Aorta (tissue), 5 donors: ENCODE data around the gene TMEM174. TPM values are rescaled to one million over a fixed set of nuclear protein-coding genes. Genes with fewer than 3 reads are reported as not detected.
"Not testable (repeated sequence)": the region's sequence is repeated elsewhere in the genome, so short reads cannot be mapped to it uniquely, and the experiment has no call there.

ENCODE experiments used
- ATAC-seq: fragments of 200-7000 bp; cut with Tn5 transposase; one replicate; pipeline ENCODE4 v1.9.1; 2022; ENCODE audit warnings: moderate library complexity; ENCODE audit not compliant: low FRiP score
- DNase-seq, 2 donors: peaks; one replicate each; pipeline ENCODE4 v3.0.0-alpha.2; 2020
- H3K27ac ChIP-seq, 2 donors: one replicate each; pipeline ENCODE4 v1.5.1; 2013; ENCODE audit warnings: low read length in 2 of 2, mild to moderate bottlenecking in 2 of 2, moderate library complexity in 2 of 2, control low read depth in 1 of 2, inconsistent platforms in 1 of 2, low read depth in 1 of 2
- H3K27me3 ChIP-seq, 2 donors: one replicate each; pipeline ENCODE4 v1.6.1; 2013; ENCODE audit warnings: control low read depth in 1 of 2, low read length in 1 of 2, mild to moderate bottlenecking in 1 of 2, moderate library complexity in 1 of 2; ENCODE audit not compliant: insufficient read depth in 2 of 2, control insufficient read depth in 1 of 2
- H3K36me3 ChIP-seq, 2 donors: one replicate each; pipeline ENCODE4 v1.6.1; 2013; ENCODE audit warnings: control low read depth in 1 of 2, low read length in 1 of 2, mild to moderate bottlenecking in 1 of 2; ENCODE audit not compliant: insufficient read depth in 2 of 2, control insufficient read depth in 1 of 2
- H3K4me1 ChIP-seq, 2 donors: one replicate each; pipeline ENCODE4 v1.6.1; 2013; ENCODE audit warnings: low read length in 2 of 2, control low read depth in 1 of 2, mild to moderate bottlenecking in 1 of 2, moderate library complexity in 1 of 2; ENCODE audit not compliant: insufficient read depth in 2 of 2, control insufficient read depth in 1 of 2
- H3K4me3 ChIP-seq, 2 donors: one replicate each; pipeline ENCODE4 v1.5.1; 2013; ENCODE audit warnings: low read length in 2 of 2, control low read depth in 1 of 2, mild to moderate bottlenecking in 1 of 2
- H3K9me3 ChIP-seq: one replicate; pipeline ENCODE4 v1.6.1; 2013; ENCODE audit warnings: mild to moderate bottlenecking, low read length; ENCODE audit not compliant: control insufficient read depth
- WGBS, 2 donors: extraction: QIAGEN DNeasy Blood & Tissue Kit; methylation state at CpG; one replicate each; pipeline ENCODE4 v1.1.7; 2013; 5-methylcytosine and 5-hydroxymethylcytosine counted together
- intact Hi-C, 2 donors: fragments of 100-400 bp; cut with DNase I; formaldehyde crosslinking; loops; one replicate each; pipeline versions ENCODE4 v1.14.2 to v1.15.0; 2022
- polyA plus RNA-seq, 2 donors: library from polyadenylated mRNA; stranded (reverse); fragments of 200-250 nt; gene quantifications; one replicate each; pipeline ENCODE4 v1.2.3, GENCODE V29; 2013
- total RNA-seq, 2 donors: library from RNA; stranded (reverse); fragmentation: NEBNext Ultra II Directional; extraction: Animal tissue kit (Norgen Biotek cat#: 25700); gene quantifications; one replicate each; pipeline ENCODE4 v1.2.1, GENCODE V29; 2021
- donor health status: healthy with polysubstance abuse.
- donor health status: Bipolar disorder and iron deficiency.
- donor health status: DM: no; HTN: no; CAD: no.
- donor health status: DM: no; HTN: no; CAD: no.
- donor health status: DM: yes; HTN: yes; CAD: no.

The TMEM174 gene
- total and polyA plus RNA-seq, 4 donors: not detected

DNA sequence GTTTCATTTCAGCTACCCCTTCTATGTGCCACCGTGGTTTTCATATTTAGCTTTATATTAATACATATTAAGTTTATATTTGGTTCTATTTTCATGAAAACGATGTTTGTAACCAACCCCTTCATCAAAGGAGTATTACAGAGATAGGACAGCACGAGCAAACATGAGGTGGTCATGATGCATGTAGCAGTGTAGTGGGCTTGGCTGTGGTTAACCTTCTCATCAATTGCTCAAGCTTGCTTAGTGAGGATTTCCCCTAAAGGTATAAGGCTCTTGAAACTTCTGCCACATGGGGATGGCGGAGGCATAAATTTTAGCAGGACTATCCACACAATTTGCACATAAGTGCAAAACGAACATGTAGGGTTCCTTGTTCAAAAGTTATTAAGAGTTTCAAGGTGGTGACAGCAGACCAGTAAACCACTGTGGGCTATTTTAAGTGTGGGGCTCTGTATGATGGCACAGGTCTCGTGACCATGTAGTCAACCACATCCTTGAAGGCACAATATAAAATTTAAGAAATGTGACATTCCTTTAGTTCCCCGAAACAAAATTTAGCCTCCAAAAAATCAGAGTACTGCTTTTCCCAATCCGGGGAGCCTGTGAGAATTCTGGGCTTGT, 24.8 kb downstream of the TMEM174 start:
- H3K27me3 ChIP-seq: peaks cover 0 to 1% of the 10 kb centered on the region in 2 donors
- no peaks in the 10 kb centered on the region for H3K9me3 ChIP-seq
- no peak for DNase-seq
- H3K36me3 ChIP-seq: no peaks in the 10 kb centered on the region
- H3K4me1 ChIP-seq: no peaks in the 10 kb centered on the region
- 85 to 86% methylated on average over 8 of the region's 8 CpGs for WGBS, 2 donors
- H3K4me3 ChIP-seq: no peak overlapping the region
- intact Hi-C loops: no loop called here
- H3K27ac ChIP-seq: no peak overlapping the region
- ATAC-seq: no peak

DNA sequence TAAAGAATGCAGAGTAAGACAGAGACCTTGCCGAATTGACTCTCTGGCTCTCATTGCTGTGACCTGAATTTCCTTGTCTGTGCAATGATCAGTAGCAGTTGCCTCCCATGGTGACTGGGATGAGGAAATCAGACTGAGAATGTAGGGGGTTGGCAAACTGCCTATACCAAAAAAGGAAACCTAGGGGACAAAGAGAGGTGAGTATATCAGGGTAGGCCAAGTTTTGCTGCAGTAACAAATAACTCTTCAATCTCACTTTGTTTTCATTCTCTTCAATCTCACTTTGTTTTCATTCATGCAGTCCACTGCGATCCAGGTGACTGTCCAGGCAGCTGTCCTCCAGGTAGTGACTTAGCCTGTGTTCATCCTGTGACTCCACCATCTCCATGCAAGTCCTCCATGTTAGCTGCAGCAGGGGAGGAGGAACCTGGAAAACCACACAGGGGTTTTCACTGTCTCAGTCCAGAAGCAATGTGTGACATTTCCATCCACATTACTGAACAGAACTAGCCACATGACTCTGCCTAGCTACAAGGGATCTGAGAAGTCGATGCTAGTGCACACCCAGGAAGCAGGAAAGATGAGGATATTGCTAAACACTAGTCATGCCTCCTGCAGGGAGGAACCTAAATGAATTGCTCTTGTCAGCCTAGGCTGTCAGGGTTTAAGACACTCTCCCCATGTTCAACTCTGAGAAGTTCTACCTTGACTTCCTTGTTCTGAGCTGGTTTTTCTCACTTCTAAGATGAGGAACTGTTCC, 26.0 kb downstream of the TMEM174 start:
- DNase-seq: no peak
- no peaks in the 10 kb centered on the region for H3K9me3 ChIP-seq
- no peak overlapping the region for H3K4me3 ChIP-seq
- H3K27me3 ChIP-seq: no peaks in the 10 kb centered on the region
- WGBS, 2 donors: 92 to 96% methylated on average over 3 of the region's 3 CpGs
- intact Hi-C loops: no loop called here
- H3K36me3 ChIP-seq: no peaks in the 10 kb centered on the region
- no peak overlapping the region for H3K27ac ChIP-seq
- H3K4me1 ChIP-seq: no peaks in the 10 kb centered on the region
- no peak for ATAC-seq

DNA sequence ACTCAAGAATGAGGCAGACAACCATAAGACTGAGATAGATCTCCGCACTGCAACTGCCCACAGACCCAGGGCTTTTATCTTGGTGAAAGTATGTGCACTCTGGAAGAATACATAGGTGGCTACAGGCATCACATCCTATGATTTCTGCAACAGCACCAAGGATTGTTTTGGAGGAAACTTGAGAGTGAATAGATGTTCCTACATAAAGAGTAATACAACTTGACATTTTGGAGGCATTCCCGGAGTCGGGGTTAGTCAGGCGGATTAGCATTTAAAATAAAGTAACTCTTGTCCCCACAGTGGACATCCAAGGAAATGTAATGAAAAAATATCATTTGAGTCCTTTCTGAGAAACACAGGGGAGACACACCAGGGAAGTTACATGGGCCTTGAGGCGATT, 26.7 kb downstream of the TMEM174 start:
- Histone ChIP-seq H3K27me3 (no peaks in the 10 kb centered on the region), H3K4me1 (no peaks in the 10 kb centered on the region), H3K27ac (no peak overlapping the region), H3K36me3 (no peaks in the 10 kb centered on the region), H3K9me3 (no peaks in the 10 kb centered on the region), H3K4me3 (no peak overlapping the region)
- 75 to 76% methylated on average over 5 of the region's 5 CpGs for WGBS, 2 donors
- ATAC-seq (no peak), DNase-seq (no peak)
- intact Hi-C loops: loop anchor here (5.0 kb wide), 1 partner anchor 117 kb away; no protein-coding TSS in a partner anchor

DNA sequence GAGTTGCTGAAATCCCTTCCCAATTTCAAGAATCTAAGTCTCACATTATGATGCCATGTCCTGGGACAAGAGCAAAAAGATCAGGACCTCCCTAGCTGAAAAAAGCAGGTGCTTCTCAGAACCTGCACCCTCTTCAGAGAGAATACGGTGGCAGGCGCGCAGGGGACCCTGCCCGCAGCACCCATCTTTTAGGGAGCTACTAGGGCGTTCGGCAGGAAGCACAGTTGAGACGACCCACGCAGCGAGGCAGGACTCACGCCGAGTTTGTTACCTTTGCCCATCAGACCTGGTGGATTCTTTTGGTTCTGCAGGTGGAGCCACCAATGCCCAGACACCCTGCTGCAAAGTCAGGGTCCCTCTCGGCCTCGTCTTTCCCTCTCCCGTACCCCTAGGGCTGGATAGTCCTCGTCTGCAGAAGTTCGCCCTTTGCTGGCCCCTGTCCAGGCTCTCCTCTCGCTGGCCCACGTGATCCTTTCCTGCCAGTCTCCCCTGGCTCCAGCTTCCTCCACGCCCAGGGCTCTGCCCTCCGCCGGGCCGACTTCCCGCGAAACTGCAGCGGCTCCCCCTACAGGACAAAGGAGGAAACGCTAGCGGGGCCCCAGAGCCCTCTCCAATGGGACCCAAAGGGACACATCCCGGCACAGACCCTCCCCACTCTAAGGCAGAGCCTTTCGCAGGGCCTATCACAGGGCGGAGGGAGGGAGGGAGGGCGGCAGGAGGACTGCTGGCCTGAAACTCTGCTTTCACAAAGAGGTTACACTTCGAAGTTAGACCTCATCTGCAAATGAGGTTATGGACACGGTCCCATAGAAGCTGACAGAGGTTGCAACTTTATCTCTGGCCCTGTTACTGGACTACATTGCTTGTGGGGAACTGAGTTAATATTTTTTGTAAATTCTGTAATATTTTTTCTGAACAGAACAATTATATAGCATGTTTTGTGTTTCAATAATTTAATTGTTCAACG, 28.8 kb downstream of the TMEM174 start:
- 32 to 34% methylated on average over 34 of the region's 34 CpGs for WGBS, 2 donors
- no peaks in the 10 kb centered on the region for H3K9me3 ChIP-seq
- intact Hi-C loops: loop anchor here (5.0 kb wide), 1 partner anchor 120 kb away; no protein-coding TSS in a partner anchor
- H3K4me1 ChIP-seq: no peaks in the 10 kb centered on the region
- H3K36me3 ChIP-seq: no peaks in the 10 kb centered on the region
- no peaks in the 10 kb centered on the region for H3K27me3 ChIP-seq
- no peak overlapping the region for H3K27ac ChIP-seq
- no peak overlapping the region for H3K4me3 ChIP-seq
- peak; percentile 83 to 90 for DNase-seq
- ATAC-seq: peak; percentile 85

DNA sequence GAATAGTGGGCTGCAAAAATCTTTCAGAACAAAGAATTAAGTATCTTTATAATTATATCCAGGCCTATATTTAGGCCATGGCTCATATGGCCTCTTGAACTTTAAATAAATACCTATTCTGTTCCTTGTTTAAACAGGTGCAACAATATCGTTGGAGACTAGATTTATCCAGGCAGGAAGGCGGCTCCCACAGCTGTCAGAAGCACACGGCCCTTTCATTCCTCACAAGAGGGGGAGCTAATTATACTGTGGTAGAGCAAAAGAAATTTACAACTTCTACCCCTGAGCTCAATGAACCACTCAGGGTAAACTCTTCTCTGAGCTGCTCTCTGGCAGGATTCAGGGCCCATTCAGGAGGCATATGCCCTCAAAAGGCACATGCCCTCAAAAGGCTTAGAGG, 31.3 kb downstream of the TMEM174 start:
- DNase-seq (no peak), ATAC-seq (no peak)
- Histone ChIP-seq H3K27me3 (no peaks in the 10 kb centered on the region), H3K4me1 (no peaks in the 10 kb centered on the region), H3K4me3 (no peak overlapping the region), H3K9me3 (no peaks in the 10 kb centered on the region), H3K36me3 (no peaks in the 10 kb centered on the region), H3K27ac (no peak overlapping the region)
- 83 to 86% methylated on average over 3 of the region's 3 CpGs for WGBS, 2 donors
- intact Hi-C loops: loop anchor here (5.0 kb wide), 1 partner anchor 122 kb away; no protein-coding TSS in a partner anchor

DNA sequence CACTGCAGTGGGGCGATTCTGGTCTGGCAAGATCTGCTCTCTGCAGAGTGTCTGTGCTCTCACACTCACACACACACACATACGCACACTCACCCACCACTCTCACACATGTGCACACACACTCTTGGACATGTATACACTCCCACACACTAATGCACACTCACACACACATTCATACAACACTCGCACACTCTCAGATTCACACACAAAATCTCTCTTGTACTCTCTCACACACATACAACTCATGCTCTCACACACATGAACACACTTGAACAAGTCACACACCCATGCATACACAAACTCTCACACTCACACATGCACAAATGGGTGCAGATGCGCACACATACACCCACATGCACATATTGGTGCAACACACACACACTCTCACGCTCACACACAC, 31.7 kb downstream of the TMEM174 start:
- WGBS, 2 donors: 95 to 96% methylated on average over 5 of the region's 5 CpGs
- DNase-seq (no peak), ATAC-seq (no peak)
- no peak overlapping the region for H3K27ac ChIP-seq
- intact Hi-C loops: loop anchor here (5.0 kb wide), 1 partner anchor 122 kb away; no protein-coding TSS in a partner anchor
- H3K36me3 ChIP-seq: no peaks in the 10 kb centered on the region
- no peak overlapping the region for H3K4me3 ChIP-seq
- H3K4me1 ChIP-seq: no peaks in the 10 kb centered on the region
- no peaks in the 10 kb centered on the region for H3K27me3 ChIP-seq
- no peaks in the 10 kb centered on the region for H3K9me3 ChIP-seq

DNA sequence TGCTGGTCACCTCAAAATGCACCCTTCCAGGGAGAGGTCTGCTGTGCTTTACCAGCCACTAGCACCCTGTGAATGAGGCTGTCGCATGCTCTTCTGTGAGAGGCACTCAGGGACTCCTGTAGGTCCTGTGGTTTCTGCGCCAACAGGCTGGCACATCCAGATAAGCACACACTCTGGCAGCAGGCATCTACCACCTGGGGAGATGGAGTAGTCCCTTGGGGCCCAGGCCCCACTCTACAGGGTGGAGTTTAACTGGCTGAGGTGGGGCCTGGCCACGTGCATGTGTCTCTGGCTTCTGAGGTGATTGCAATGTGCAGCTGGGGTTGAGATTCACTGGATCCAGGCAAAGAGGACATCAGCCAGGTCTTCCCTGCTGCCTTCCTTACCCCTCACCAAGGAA, 32.3 kb downstream of the TMEM174 start:
- no peak for ATAC-seq

DNA sequence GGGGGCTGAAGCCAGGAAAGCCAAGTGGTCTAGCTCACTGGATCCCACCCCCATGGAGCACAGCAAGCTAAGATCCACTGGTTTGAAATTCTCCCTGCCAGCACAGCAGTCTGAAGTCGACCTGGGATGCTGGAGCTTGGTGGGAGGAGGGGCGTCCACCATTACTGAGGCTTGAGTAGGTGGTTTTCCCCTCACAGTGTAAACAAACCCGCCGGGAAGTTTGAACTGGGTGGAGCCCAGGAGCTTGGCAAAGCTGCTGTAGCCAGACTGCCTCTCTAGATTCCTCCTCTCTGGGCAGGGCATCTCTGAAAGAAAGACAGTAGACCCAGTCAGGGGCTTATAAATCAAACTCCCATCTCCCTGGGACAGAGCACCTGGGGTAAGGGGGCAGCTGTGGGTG, 34.2 kb downstream of the TMEM174 start:
- H3K4me3 ChIP-seq, intact Hi-C loops, ATAC-seq, H3K36me3 ChIP-seq, H3K9me3 ChIP-seq, H3K4me1 ChIP-seq, H3K27ac ChIP-seq, H3K27me3 ChIP-seq, DNase-seq: not testable (repeated sequence)
- WGBS, 2 donors: 24 to 30% methylated on average over 4 of the region's 4 CpGs

More for the DNA sequence above, 32.3 kb downstream of the TMEM174 start:
- Histone ChIP-seq H3K27me3 (no peaks in the 10 kb centered on the region), H3K4me3 (no peak overlapping the region), H3K4me1 (no peaks in the 10 kb centered on the region), H3K36me3 (no peaks in the 10 kb centered on the region), H3K27ac (no peak overlapping the region), H3K9me3 (no peaks in the 10 kb centered on the region)
- WGBS, 2 donors: 83 to 89% methylated on average over 3 of the region's 3 CpGs
- intact Hi-C loops: no loop called here
- DNase-seq: no peak
